GM12878 (cell line): ENCODE results near the gene RERE. TPM values are rescaled to one million over a fixed set of nuclear protein-coding genes. Genes with fewer than 3 reads are reported as not detected.

ENCODE experiments used
- ATAC-seq: fragments of 200-7000 bp; cut with Tn5 transposase; 3 replicates; pipeline ENCODE4 v1.9.1; 2020; ENCODE audit warnings: mild to moderate bottlenecking, moderate library complexity
- BruUV-seq: library from RNA; stranded (reverse); fragments of 400-500 nt; replicated peaks from 2 replicates; lab custom pipeline; 2021; lab: Mats Ljungman, UMichigan
- CTCF ChIA-PET: fragments of 300-600 bp; sonication (Branson Sonifier 250); formaldehyde crosslinking; extraction: SDS; loops from one replicate; lab custom pipeline; 2021; ENCODE audit warnings: inconsistent platforms; lab: Yijun Ruan, JAX
- POLR2A ChIA-PET: fragments of 350-600 bp; formaldehyde crosslinking; extraction: SDS; loops from one replicate; lab custom pipeline; 2021; ENCODE audit warnings: inconsistent platforms; lab: Charles Lee
- RAD21 ChIA-PET: fragments of 300-600 bp; sonication (Branson Sonifier 250); formaldehyde crosslinking; loops from one replicate; lab custom pipeline; 2023; ENCODE audit warnings: antibody characterized with exemption; ENCODE audit not compliant: unreplicated experiment; lab: Charles Lee
- SMC1A ChIA-PET: fragments of 300-600 bp; sonication (Branson Sonifier 250); formaldehyde crosslinking; loops from one replicate; lab custom pipeline; 2023; ENCODE audit not compliant: unreplicated experiment, uncharacterized antibody; lab: Charles Lee
- DNase-seq: peaks from one replicate; pipeline ENCODE4 v3.0.0-alpha.2; 2011; ENCODE audit warnings: low read depth, low spot score
- FAIRE-seq: peaks from 3 replicates; lab custom pipeline; 2011; peaks lifted over from hg19 to GRCh38; lab: Jason Lieb, UNC
- H2AFZ ChIP-seq: 2 replicates; pipeline ENCODE4 v1.6.0; 2011; ENCODE audit warnings: low read depth, low read length, control low read depth; ENCODE audit not compliant: control insufficient read depth
- H3K27ac ChIP-seq: 2 replicates; pipeline ENCODE4 v1.5.1; 2011; ENCODE audit warnings: control low read depth; ENCODE audit not compliant: control insufficient read depth, insufficient read depth
- H3K27me3 ChIP-seq, 2 experiments: replicated peaks in 1 of 2; 2 replicates each; pipeline versions ENCODE4 v1.6.0 to v1.6.1; 2011; ENCODE audit warnings: low read length in 1 of 2; ENCODE audit not compliant: control insufficient read depth in 2 of 2, insufficient read depth in 2 of 2
- H3K36me3 ChIP-seq, 2 experiments: 2 replicates each; pipeline ENCODE4 v1.5.1; 2011; ENCODE audit warnings: low read length in 1 of 2; ENCODE audit not compliant: control insufficient read depth in 2 of 2, insufficient read depth in 2 of 2
- H3K4me1 ChIP-seq: 2 replicates; pipeline ENCODE4 v1.6.1; 2011; ENCODE audit warnings: mild to moderate bottlenecking, low read length, moderate library complexity, mixed read lengths; ENCODE audit not compliant: control insufficient read depth, insufficient read depth
- H3K4me2 ChIP-seq: 2 replicates; pipeline ENCODE4 v1.6.0; 2011; ENCODE audit warnings: control low read depth; ENCODE audit not compliant: control insufficient read depth, insufficient read depth
- H3K4me3 ChIP-seq: fragments of 200-600 bp; sonication (generic); 2 replicates; pipeline ENCODE4 v1.5.1; 2016
- H3K79me2 ChIP-seq: 2 replicates; pipeline ENCODE4 v1.6.0; 2011; ENCODE audit warnings: low read length; ENCODE audit not compliant: control insufficient read depth, insufficient read depth
- H3K9ac ChIP-seq: 2 replicates; pipeline ENCODE4 v1.8.0; 2011; ENCODE audit warnings: low read length, control low read depth, mixed read lengths; ENCODE audit not compliant: control insufficient read depth, insufficient read depth
- H3K9me3 ChIP-seq: replicated peaks from 3 replicates; pipeline ENCODE4 v1.5.1; 2011; ENCODE audit warnings: mild to moderate bottlenecking, low read length; ENCODE audit not compliant: control insufficient read depth, insufficient read depth
- H4K20me1 ChIP-seq: 2 replicates; pipeline ENCODE4 v1.6.0; 2011; ENCODE audit not compliant: control insufficient read depth, insufficient read depth
- CHD2 ChIP-seq: IDR thresholded peaks from 2 replicates; pipeline ENCODE4 v1.6.1; 2011; ENCODE audit warnings: low read depth, low read length, improper control_type of control experiment, borderline replicate concordance
- E2F4 ChIP-seq: IDR thresholded peaks from 2 replicates; pipeline ENCODE4 v1.6.1; 2012; ENCODE audit warnings: low read depth, low read length, improper control_type of control experiment
- E4F1 ChIP-seq: fragments of 450-650 bp; IDR thresholded peaks from 2 replicates; pipeline ENCODE4 v1.6.1; 2018; ENCODE audit warnings: borderline replicate concordance, mild to moderate bottlenecking; ENCODE audit not compliant: partially characterized antibody
- EED ChIP-seq: sonication (generic); IDR thresholded peaks from 2 replicates; pipeline ENCODE4 v1.6.1; 2016; ENCODE audit warnings: antibody characterized with exemption, low read depth
- ETV6 ChIP-seq, 2 experiments: fragments of 450-650 bp in 1 of 2; IDR thresholded peaks in 1 of 2; conservative IDR thresholded peaks in 1 of 2; 2 replicates each; pipeline ENCODE4 v1.6.1; 2014; ENCODE audit warnings: antibody characterized with exemption in 1 of 2, borderline replicate concordance in 1 of 2, low read depth in 1 of 2, mild to moderate bottlenecking in 1 of 2, moderate library complexity in 1 of 2
- EZH2 ChIP-seq: IDR thresholded peaks from 2 replicates; pipeline ENCODE4 v1.6.1; 2012; ENCODE audit warnings: low read depth, mild to moderate bottlenecking, control low read depth, inconsistent platforms, low read length, borderline replicate concordance; ENCODE audit not compliant: control insufficient read depth
- IKZF2 ChIP-seq, 2 experiments: fragments of 450-650 bp; IDR thresholded peaks; 2 replicates each; pipeline ENCODE4 v1.6.1; 2017; ENCODE audit warnings: mild to moderate bottlenecking in 2 of 2, moderate library complexity in 2 of 2
- IRF4 ChIP-seq: IDR thresholded peaks from 2 replicates; pipeline ENCODE4 v1.6.1; 2011; ENCODE audit warnings: low read depth, low read length
- MLLT1 ChIP-seq: fragments of 450-650 bp; IDR thresholded peaks from 2 replicates; pipeline ENCODE4 v1.6.1; 2016; ENCODE audit warnings: mild to moderate bottlenecking
- PAX5 ChIP-seq: IDR thresholded peaks from 2 replicates; pipeline ENCODE4 v1.6.1; 2011; ENCODE audit warnings: low read depth, low read length, borderline replicate concordance
- RAD21 ChIP-seq: IDR thresholded peaks from 2 replicates; pipeline ENCODE4 v1.6.1; 2011; ENCODE audit warnings: mild to moderate bottlenecking, low read depth, low read length, moderate library complexity; ENCODE audit not compliant: insufficient read depth
- RCOR1 ChIP-seq: conservative IDR thresholded peaks from 2 replicates; pipeline ENCODE4 v1.6.1; 2012; ENCODE audit warnings: low read depth, low read length, improper control_type of control experiment
- RFX5 ChIP-seq: IDR thresholded peaks from 2 replicates; pipeline ENCODE4 v1.6.1; 2011; ENCODE audit warnings: low read depth, low read length, improper control_type of control experiment
- SP1 ChIP-seq: IDR thresholded peaks from one replicate; pipeline ENCODE4 v1.6.1; 2011; ENCODE audit warnings: low read depth, low read length
- SREBF1 ChIP-seq: IDR thresholded peaks from 2 replicates; pipeline ENCODE4 v1.6.1; 2012; ENCODE audit warnings: mild to moderate bottlenecking, low read length
- SUPT20H ChIP-seq: IDR thresholded peaks from 2 replicates; pipeline ENCODE4 v1.6.1; 2011; ENCODE audit warnings: low read depth, mild to moderate bottlenecking, low read length, moderate library complexity, borderline replicate concordance; ENCODE audit not compliant: control insufficient read depth
- YBX1 ChIP-seq: fragments of 450-650 bp; IDR thresholded peaks from 2 replicates; pipeline ENCODE4 v1.6.1; 2016; ENCODE audit warnings: antibody characterized with exemption
- ZBED1 ChIP-seq: IDR thresholded peaks from 2 replicates; pipeline ENCODE4 v1.6.1; 2016; ENCODE audit warnings: borderline replicate concordance
- ZNF622 ChIP-seq: fragments of 450-650 bp; IDR thresholded peaks from 2 replicates; pipeline ENCODE4 v1.6.1; 2017; ENCODE audit warnings: mild to moderate bottlenecking, inconsistent platforms
- ZSCAN29 ChIP-seq: fragments of 450-650 bp; IDR thresholded peaks from 2 replicates; pipeline ENCODE4 v1.6.1; 2017; ENCODE audit warnings: mild to moderate bottlenecking, moderate library complexity
- WGBS: methylation state at CpG from one replicate; pipeline ENCODE4 v1.1.6; 2016; ENCODE audit warnings: low lambda C conversion rate; ENCODE audit not compliant: insufficient replicate concordance, insufficient coverage; ENCODE audit errors: missing lambda C conversion rate; 5-methylcytosine and 5-hydroxymethylcytosine counted together
- in situ Hi-C: fragments of 300-500 bp; cut with MboI; formaldehyde crosslinking; loops from 9 replicates; pipeline ENCODE4 v1.14.3; 2018; ENCODE audit warnings: mixed read lengths
- intact Hi-C: fragments of 100-400 bp; cut with micrococcal nuclease; formaldehyde crosslinking; loops from one replicate; pipeline ENCODE4 v1.14.2; 2022; ENCODE audit not compliant: unreplicated experiment
- polyA plus RNA-seq, 11 experiments: library from polyadenylated mRNA; depleted of rRNA in 4 of 11; unstranded in 6 of 11; stranded (reverse) in 5 of 11; fragments of >200 nt; fragmentation: Nextera tagmentation in 4 of 11; fragmentation: Illumina TruSeq in 1 of 11; extraction: Ambion mirVana in 4 of 11; extraction: Trizol in 1 of 11; gene quantifications; 1 replicate in 1 of 11; 2 replicates in 10 of 11; pipeline versions ENCODE4 v1.2.1 to v1.2.3, GENCODE V29; 2011 to 2016; ENCODE audit warnings: inconsistent platforms in 2 of 11, missing spikeins in 2 of 11, low read depth in 1 of 11
- total RNA-seq, 4 experiments: library from RNA; depleted of rRNA in 3 of 4; stranded (reverse); fragments of >200 nt in 3 of 4; fragmentation: Illumina TruSeq in 1 of 4; extraction: Trizol in 1 of 4; gene quantifications; 2 replicates each; pipeline versions ENCODE4 v1.2.1 to v1.2.3, GENCODE V29; 2013 to 2021

The RERE gene
- total and polyA plus RNA-seq, 10 of the 15 experiments (the other 5 are each of a cell fraction or from before 2014, with no cell fraction given), result 5.2 to 60.5 (median 20.2) TPM

GRCh38 chr1:8815582-8816151 lies 1.8 kb downstream of the RERE start:
- Histone ChIP-seq H3K4me3 (peak overlapping the region; percentile 91), H3K79me2 (peaks cover 61% of the 10 kb centered on the region), H2AFZ (no peak overlapping the region), H3K27ac (peak overlapping the region; percentile 95), H3K9me3 (no peaks in the 10 kb centered on the region), H3K9ac (peak overlapping the region; percentile 40), H3K4me1 (no peaks in the 10 kb centered on the region), H3K4me2 (peak overlapping the region; percentile 36), H3K27me3 (no peaks in the 10 kb centered on the region), H3K36me3 (no peaks in the 10 kb centered on the region), H4K20me1 (no peaks in the 10 kb centered on the region)
- ATAC-seq (no peak), DNase-seq (no peak), FAIRE-seq (peak; percentile 87)
- ChIA-PET SMC1A (interaction anchor here (0.6 to 3.5 kb wide), 21 partner anchors 11 to 840 kb away, joined by 3 to 22 read pairs (median 4); partner anchors contain the start of gene ENO1), CTCF (interaction anchor here (0.6 to 2.3 kb wide), 17 partner anchors 30 to 798 kb away, joined by 3 to 26 read pairs (median 4); no protein-coding TSS in a partner anchor), POLR2A (interaction anchor here (0.5 to 3.4 kb wide), 13 partner anchors 10 to 316 kb away, joined by 3 to 27 read pairs (median 4); partner anchors contain the start of gene ENO1), RAD21 (interaction anchor here (0.6 to 2.3 kb wide), 13 partner anchors 11 to 255 kb away, joined by 3 to 22 read pairs (median 3); no protein-coding TSS in a partner anchor)
- intact Hi-C loops, result loop anchor here (5.0 kb wide), 1 partner anchor 53 kb away; no protein-coding TSS in a partner anchor
- no TSS peak for BruUV-seq
- in situ Hi-C loops, result no loop called here
- 17% methylated on average over 2 of the region's 2 CpGs for WGBS
- TF ChIP-seq ZSCAN29 (no peak), RFX5 (no peak), SUPT20H (no peak), PAX5 (no peak), E2F4 (no peak), ZNF622 (no peak), SREBF1 (no peak), EZH2 (no peak), SP1 (no peak), CHD2 (peak; percentile 43; the same call in 1 of the 2 replicates), EED (no peak), E4F1 (no peak), YBX1 (no peak), ETV6 (conservative IDR thresholded peaks at IDR 0.05 in 1 of 2, IDR thresholded peaks at IDR 0.05 in 1 of 2; ENCODE audit: borderline replicate concordance in 1 of 2, low read depth in 1 of 2) (no peak), IKZF2 (IDR thresholded peaks at IDR 0.05) (peak in 1 of 2 experiments; percentile 19; a peak in 1 of 4 replicates), IRF4 (no peak), MLLT1 (peak; percentile 37; the same call in 1 of the 2 replicates), RCOR1 (no peak), RAD21 (no peak), ZBED1 (no peak)
